ENCODE results near the gene PSMD2. TPM values are rescaled to one million over a fixed set of nuclear protein-coding genes. Genes with fewer than 3 reads are reported as not detected.

PSMD2 gene
- total RNA-seq, 1 experiment from 2014 or later: 344 TPM

DNA sequence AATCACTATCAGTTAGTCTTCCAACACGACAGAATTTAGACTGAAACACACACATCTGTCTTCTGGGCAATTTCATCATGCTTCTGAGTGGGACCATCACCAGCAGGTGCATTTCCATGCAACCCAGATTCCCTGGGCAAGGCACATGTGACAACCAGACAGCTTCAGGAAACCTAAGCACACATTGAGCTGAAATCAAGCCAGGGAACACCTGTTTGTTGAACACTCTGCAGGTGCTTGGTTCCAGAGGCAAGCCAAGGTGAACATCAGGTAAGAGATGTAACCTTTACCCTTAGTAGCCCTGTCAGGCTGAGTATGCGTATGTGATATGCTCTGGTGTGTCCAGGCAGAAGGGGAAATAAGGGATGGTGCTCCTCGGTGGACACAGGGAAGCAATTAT is 3.3 kb upstream of the PSMD2 start:
- no peak for DNase-seq
- Histone ChIP-seq H3K56ac (ENCODE audit: insufficient read length, low read depth, low read length) (no peak overlapping the region), H3K79me2 (ENCODE audit: insufficient read depth, low read length) (peaks cover 11% of the 10 kb centered on the region; the same call in 1 of the 2 replicates), H3K18ac (ENCODE audit: insufficient read length, low read depth, low read length) (no peak overlapping the region), H2AFZ (ENCODE audit: low read length) (no peak overlapping the region), H4K20me1 (ENCODE audit: control insufficient read depth, insufficient read depth, insufficient read length) (no peaks in the 10 kb centered on the region), H3K4ac (ENCODE audit: low read depth, low read length) (no peak overlapping the region), H3K23me2 (ENCODE audit: insufficient read length, low read depth, low read length, poor library complexity, severe bottlenecking) (peaks cover 6% of the 10 kb centered on the region), H3K23ac (ENCODE audit: insufficient read length, low read depth, low read length) (no peak overlapping the region), H3T11ph (ENCODE audit: low read length) (no peak overlapping the region), H2BK5ac (ENCODE audit: insufficient read length, low read length) (no peak overlapping the region), H3K4me2 (ENCODE audit: insufficient read depth, insufficient read length, low read length) (no peak overlapping the region), H3K27me3 (ENCODE audit: insufficient read depth, low read length) (no peaks in the 10 kb centered on the region), H3K9ac (ENCODE audit: extremely low read depth, insufficient read length, low read length) (no peak overlapping the region), H3K27ac (ENCODE audit: insufficient read length, low read depth, low read length) (no peak overlapping the region), H3K14ac (ENCODE audit: insufficient read depth, low read length) (no peak overlapping the region), H2BK12ac (ENCODE audit: insufficient read length, low read depth, low read length) (no peak overlapping the region), H3K4me1 (ENCODE audit: insufficient read depth, low read length) (no peaks in the 10 kb centered on the region), H2AK5ac (ENCODE audit: insufficient read length, low read length) (no peak overlapping the region), H2BK120ac (ENCODE audit: low read depth, low read length, poor library complexity, severe bottlenecking) (no peak overlapping the region), H2BK20ac (ENCODE audit: low read depth, low read length, poor library complexity, severe bottlenecking) (no peak overlapping the region), H4K5ac (ENCODE audit: insufficient read length, low read depth, low read length) (no peak overlapping the region), H4K91ac (ENCODE audit: insufficient read length, low read depth, low read length) (no peak overlapping the region), H2BK15ac (ENCODE audit: low read depth, low read length) (no peak overlapping the region), H3K79me1 (ENCODE audit: insufficient read depth, low read depth, low read length, poor library complexity, severe bottlenecking) (no peaks in the 10 kb centered on the region), H4K8ac (replicated peaks; ENCODE audit: insufficient read length, low read depth, low read length) (no peak overlapping the region), H3K9me3 (ENCODE audit: control insufficient read depth, low read depth, low read length) (no peaks in the 10 kb centered on the region)
- no CpG with 5 or more reads among the region's 3 CpGs for WGBS (ENCODE audit: extremely low coverage, insufficient read length, low lambda C conversion rate)
- H3K27me3 Mint-ChIP-seq (ENCODE audit: low read depth): peaks cover 8% of the 10 kb centered on the region
- no peak overlapping the region for H3K27ac Mint-ChIP-seq
- H3K36me3 Mint-ChIP-seq (ENCODE audit: insufficient read depth in 1 of 3, low read depth in 3 of 3): peaks cover 11 to 14% (median 12%) of the 10 kb centered on the region in 3 experiments; a peak in 6 of 7 replicates
- no peaks in the 10 kb centered on the region; a peak in 1 of 5 replicates for H3K9me3 Mint-ChIP-seq
- TF ChIP-seq, protein P1, sequence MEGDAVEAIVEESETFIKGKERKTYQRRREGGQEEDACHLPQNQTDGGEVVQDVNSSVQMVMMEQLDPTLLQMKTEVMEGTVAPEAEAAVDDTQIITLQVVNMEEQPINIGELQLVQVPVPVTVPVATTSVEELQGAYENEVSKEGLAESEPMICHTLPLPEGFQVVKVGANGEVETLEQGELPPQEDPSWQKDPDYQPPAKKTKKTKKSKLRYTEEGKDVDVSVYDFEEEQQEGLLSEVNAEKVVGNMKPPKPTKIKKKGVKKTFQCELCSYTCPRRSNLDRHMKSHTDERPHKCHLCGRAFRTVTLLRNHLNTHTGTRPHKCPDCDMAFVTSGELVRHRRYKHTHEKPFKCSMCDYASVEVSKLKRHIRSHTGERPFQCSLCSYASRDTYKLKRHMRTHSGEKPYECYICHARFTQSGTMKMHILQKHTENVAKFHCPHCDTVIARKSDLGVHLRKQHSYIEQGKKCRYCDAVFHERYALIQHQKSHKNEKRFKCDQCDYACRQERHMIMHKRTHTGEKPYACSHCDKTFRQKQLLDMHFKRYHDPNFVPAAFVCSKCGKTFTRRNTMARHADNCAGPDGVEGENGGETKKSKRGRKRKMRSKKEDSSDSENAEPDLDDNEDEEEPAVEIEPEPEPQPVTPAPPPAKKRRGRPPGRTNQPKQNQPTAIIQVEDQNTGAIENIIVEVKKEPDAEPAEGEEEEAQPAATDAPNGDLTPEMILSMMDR (conservative IDR thresholded peaks at IDR 0.05): no peak
- peaks cover 9 to 11% of the 10 kb centered on the region in 2 experiments for H3K4me1 Mint-ChIP-seq
- no peak overlapping the region for H3K4me3 Mint-ChIP-seq
